GM15510 (cell line): ENCODE results near the gene TMBIM1.

Experiments used
- POLR2A ChIP-seq: IDR thresholded peaks from 3 replicates; pipeline ENCODE4 v1.6.1; 2011; ENCODE audit warnings: borderline replicate concordance; ENCODE audit not compliant: insufficient read length; ENCODE audit errors: extremely low read depth

The TMBIM1 gene

DNA sequence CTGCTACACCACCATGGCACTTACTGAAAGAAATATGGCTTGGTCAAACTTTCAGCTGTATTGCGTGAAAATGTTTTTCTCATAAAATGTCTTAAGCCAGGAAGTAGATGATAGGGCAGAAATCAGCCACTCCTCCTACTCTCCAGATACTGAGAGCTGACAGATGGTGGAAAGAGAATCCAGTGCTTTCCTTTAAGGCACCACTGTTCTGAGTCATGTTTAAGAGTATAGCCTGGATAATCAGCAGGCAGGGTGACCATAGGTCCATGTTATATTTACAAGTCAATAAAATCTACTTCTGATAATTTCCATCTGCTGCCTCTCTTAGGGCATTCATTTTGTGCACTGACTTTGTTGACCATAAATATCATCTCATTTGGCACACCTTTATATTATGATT is 53.4 kb downstream of the TMBIM1 start:
- TF ChIP-seq POLR2A: no peak

DNA sequence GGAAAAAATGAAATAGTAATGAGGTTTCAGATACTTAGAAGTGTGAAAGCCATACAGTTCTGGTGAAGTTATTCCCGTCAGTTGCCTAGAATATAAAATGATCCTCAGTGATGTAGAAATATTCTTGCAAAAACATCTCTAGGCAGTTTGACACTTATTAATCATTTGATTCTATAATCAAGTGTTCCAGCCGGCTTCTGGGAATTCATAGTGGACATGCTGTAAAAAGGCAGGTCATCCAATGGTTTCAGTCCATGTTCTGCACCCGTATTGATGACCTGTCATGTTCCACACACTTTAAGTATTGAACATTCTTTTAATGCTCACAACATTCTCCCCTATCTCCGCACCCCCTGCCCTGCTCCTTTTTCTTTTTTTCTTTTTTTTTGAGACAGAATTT is 55.5 kb downstream of the TMBIM1 start:
- TF ChIP-seq POLR2A: no peak

GRCh38 chr2:218235017-218235416 is 57.3 kb downstream of the TMBIM1 start:
- no peak for TF ChIP-seq POLR2A

DNA sequence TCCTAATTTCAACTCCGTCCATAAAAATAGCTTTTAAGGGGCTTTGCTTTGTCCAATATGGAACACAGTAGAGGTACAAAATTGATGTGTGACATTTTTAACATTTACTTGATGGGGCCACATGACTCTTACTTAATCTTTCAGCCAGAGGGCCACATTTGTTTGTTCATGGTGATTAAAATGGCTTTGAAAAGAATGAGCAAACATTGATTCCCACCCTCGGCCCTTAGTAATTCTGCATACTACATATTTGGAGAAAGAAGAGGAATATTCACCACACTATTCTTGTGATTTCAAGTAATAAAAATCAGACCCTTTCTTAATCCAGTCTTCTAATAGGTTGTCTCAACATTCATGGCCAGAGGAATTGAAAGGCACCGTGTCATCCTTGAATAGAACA is 57.8 kb downstream of the TMBIM1 start:
- TF ChIP-seq POLR2A: no peak

- TF ChIP-seq POLR2A: no peak
Observed at GRCh38 chr2:218233543-218233942, 58.8 kb downstream of the TMBIM1 start.

GRCh38 chr2:218230882-218231281 is 61.4 kb downstream of the TMBIM1 start:
- no peak for TF ChIP-seq POLR2A

GRCh38 chr2:218229851-218230250 is 62.5 kb downstream of the TMBIM1 start:
- TF ChIP-seq POLR2A: no peak

GRCh38 chr2:218229239-218229638 is 63.1 kb downstream of the TMBIM1 start:
- no peak for TF ChIP-seq POLR2A

DNA sequence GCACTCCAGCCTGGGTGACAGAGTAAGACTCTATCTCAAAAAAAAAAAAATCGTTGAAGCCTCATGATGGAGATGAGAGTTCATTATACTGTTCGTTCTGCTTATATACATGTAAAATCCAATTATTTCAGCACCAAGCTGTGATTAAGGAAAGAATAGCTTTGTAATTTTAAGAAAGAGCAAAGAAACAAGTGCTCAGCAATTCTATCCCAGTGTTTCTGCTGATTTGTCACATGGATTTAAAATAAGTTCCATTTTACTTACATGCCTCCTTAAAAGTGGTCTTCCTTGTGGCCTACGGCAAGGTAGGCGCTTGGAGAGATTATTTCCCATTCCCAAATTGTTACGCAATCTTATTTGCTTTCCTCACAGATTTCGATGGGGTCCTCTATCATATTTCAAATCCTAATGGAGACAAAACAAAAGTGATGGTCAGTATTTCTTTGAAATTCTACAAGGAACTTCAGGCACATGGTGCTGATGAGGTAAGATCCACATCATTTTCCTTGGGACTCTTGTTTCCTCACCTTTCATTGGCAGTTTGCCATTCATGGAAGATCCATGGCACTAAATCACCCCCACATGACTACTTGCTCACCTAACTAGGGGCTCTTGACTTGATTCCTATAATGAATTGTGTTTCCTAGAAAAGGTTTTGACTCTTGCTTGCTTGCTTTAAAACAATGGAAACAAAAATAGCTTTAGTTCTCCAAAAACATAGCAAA is 63.8 kb downstream of the TMBIM1 start:
- TF ChIP-seq POLR2A: no peak

DNA sequence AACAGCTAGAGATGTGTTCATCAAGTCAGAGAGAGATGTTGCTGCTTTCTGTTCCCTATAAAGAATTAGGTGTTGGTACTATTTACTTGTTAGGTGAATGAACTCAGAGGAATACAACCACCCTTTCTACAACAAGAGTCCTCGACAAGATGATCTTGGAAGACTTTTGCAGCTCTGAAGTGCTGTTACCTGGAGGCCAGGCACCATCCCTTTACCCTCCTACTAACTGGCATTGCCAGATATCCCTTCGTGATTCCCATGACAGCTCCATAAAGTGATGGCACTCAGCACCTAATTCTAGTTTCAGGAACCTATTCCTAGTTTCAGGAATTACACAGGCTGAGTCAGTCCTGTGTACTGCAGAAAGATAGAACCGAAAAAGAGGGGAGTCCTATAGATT is 65.4 kb downstream of the TMBIM1 start:
- TF ChIP-seq POLR2A: no peak
